LNCAP (cell line): Measurements from ENCODE around the gene RANBP9.

Source experiments
- TF ChIP-seq, protein P1 (sequence below): fragments of 450-650 bp; IDR thresholded peaks from 2 replicates; pipeline ENCODE4 v1.5.1; 2017; ENCODE audit warnings: mild to moderate bottlenecking

RANBP9 gene

DNA sequence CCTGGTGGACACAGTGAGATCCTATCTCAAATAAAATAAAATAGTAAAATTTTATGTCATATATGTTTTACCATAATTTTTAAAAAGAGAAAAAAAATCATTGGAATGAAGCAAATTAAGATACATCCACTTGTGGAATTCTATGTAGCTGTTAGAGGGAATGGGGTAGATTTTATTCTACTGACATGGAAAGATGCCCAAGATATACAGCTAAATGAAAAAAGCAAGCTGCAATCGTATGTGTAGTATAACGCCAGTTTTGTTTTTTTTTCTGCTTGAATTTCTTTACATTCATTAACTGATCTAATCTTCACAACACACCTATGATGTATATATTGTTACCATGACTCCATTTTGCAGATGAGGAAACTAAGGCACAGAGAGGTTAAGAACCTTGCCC lies 23.4 kb upstream of the RANBP9 start:
- TF ChIP-seq, protein P1, sequence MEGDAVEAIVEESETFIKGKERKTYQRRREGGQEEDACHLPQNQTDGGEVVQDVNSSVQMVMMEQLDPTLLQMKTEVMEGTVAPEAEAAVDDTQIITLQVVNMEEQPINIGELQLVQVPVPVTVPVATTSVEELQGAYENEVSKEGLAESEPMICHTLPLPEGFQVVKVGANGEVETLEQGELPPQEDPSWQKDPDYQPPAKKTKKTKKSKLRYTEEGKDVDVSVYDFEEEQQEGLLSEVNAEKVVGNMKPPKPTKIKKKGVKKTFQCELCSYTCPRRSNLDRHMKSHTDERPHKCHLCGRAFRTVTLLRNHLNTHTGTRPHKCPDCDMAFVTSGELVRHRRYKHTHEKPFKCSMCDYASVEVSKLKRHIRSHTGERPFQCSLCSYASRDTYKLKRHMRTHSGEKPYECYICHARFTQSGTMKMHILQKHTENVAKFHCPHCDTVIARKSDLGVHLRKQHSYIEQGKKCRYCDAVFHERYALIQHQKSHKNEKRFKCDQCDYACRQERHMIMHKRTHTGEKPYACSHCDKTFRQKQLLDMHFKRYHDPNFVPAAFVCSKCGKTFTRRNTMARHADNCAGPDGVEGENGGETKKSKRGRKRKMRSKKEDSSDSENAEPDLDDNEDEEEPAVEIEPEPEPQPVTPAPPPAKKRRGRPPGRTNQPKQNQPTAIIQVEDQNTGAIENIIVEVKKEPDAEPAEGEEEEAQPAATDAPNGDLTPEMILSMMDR: no peak

DNA sequence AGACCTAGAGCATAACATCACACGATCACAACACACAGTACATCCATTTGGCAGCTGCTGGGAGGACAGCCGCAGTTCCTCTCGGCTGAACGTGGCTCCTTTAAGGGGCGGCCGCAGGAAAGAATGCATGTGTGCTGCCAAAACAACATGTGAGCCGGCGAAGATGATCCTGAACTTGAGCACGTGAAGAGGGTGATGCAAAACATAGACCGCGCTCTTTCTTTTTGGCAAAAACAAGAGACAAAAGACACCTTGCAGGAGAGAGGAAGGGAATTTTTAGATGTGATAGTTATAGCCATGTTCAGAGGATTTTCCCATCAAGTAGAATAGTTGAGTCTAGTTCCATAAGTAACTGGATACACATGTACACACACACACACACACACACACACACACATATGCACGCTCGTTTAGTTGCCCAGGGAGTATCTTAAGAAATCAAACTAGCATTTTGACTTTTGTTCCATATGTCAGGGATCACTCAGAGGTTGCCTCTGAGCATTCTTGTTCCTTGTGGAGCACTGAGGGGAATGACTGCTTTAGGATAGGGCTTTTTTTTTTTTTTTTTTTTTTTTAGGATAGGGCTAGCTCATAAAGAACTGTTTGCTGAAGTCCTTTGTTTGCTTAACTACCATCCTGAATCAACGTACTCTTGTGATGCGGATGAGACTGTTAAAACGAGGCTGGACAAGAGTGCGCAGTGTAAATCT lies 21.7 kb upstream of the RANBP9 start:
- TF ChIP-seq, protein P1: no peak

GRCh38 chr6:13730704-13731103 lies 19.1 kb upstream of the RANBP9 start:
- TF ChIP-seq, protein P1: no peak

DNA sequence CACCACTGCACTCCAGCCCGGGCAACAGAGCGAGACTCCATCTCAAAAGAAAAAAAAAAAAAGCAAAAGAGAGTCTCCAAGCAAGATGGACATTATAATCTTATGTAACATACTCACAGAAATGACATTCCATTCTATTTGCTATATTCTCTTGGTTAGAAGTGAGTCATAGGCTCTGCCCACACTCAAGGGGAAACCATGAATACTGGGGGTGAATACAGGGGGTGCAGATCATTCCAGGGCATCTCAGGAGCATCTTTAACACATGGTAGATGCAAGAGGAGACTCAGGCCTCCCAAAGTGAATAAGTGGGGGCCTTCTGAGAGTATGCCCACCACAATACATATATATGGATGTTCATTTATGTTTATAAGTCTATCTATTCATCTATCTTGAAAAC lies 18.3 kb upstream of the RANBP9 start:
- TF ChIP-seq, protein P1: no peak

- TF ChIP-seq, protein P1: no peak
These were observed 13.9 kb upstream of the RANBP9 start for GRCh38 chr6:13725570-13725969.

DNA sequence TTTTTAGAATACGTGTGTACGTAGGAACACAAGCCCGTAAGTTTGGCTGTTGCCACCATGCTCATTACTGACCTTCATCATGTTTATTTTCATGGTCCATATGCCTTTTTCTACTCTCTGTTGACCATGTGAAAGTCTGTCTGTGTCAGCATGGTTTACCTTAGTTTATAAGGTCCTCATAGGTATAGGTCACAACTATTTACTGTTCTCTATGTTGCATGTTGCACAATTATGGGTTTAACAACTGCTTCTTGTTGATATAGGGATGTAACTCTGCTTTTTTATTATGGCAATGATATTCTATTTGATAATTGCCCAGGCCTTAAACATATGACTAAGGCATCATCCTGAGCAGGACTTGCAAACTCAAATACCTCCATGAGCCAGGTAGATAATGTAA lies 13.4 kb upstream of the RANBP9 start:
- TF ChIP-seq, protein P1: no peak

GRCh38 chr6:13724182-13724581 lies 12.5 kb upstream of the RANBP9 start:
- TF ChIP-seq, protein P1: no peak

- TF ChIP-seq, protein P1: no peak
These were observed 11.2 kb upstream of the RANBP9 start for GRCh38 chr6:13722880-13723279.
